HL-60 (cell line): ENCODE results near the gene ZNF486.
A peak's percentile ranks its signal among the peaks of the same experiment; 100 is the strongest.
"Not testable (repeated sequence)": the region's sequence is repeated elsewhere in the genome, so short reads cannot be mapped to it uniquely, and the experiment has no call there.

Experiments
- DNase-seq, 2 experiments: peaks; one replicate each; pipeline ENCODE4 v3.0.0-alpha.2; 2010 to 2020; ENCODE audit warnings: low read depth in 1 of 2, low spot score in 1 of 2
- H3K27ac ChIP-seq: fragments of 250-450 bp; sonication (Bioruptor Pico); replicated peaks from 2 replicates; pipeline ENCODE4 v1.5.1; 2020; ENCODE audit warnings: mild to moderate bottlenecking, moderate library complexity
- H3K27me3 ChIP-seq: fragments of 250-450 bp; sonication (Bioruptor Pico); 2 replicates; pipeline ENCODE4 v1.5.1; 2021; ENCODE audit warnings: mild to moderate bottlenecking, moderate library complexity; ENCODE audit not compliant: insufficient read depth, poor library complexity, severe bottlenecking
- H3K4me3 ChIP-seq: replicated peaks from 2 replicates; pipeline ENCODE4 v1.5.1; 2011; ENCODE audit warnings: mild to moderate bottlenecking, control low read depth, low read length; ENCODE audit not compliant: insufficient read depth
- CTCF ChIP-seq: IDR thresholded peaks from one replicate; pipeline ENCODE4 v1.5.1; 2011; ENCODE audit warnings: low read length, control low read depth, inconsistent platforms; ENCODE audit not compliant: insufficient read depth
- GABPA ChIP-seq: IDR thresholded peaks from 2 replicates; pipeline ENCODE4 v1.6.1; 2012; ENCODE audit warnings: low read depth
- POLR2AphosphoS5 ChIP-seq: IDR thresholded peaks from 2 replicates; pipeline ENCODE4 v1.6.1; 2012; ENCODE audit warnings: low read depth
- REST ChIP-seq: IDR thresholded peaks from 2 replicates; pipeline ENCODE4 v1.6.1; 2012; ENCODE audit warnings: low read depth; ENCODE audit not compliant: insufficient replicate concordance
- SPI1 ChIP-seq: IDR thresholded peaks from 2 replicates; pipeline ENCODE4 v1.6.1; 2012; ENCODE audit warnings: low read depth, mild to moderate bottlenecking, borderline replicate concordance

The ZNF486 gene

GRCh38 chr19:20247016-20247683, 80.1 kb downstream of the ZNF486 start:
- peak in 1 of 2 experiments; percentile 6 for DNase-seq
- Histone ChIP-seq H3K27ac (no peak overlapping the region), H3K4me3 (no peak overlapping the region), H3K27me3 (no peaks in the 10 kb centered on the region)
- TF ChIP-seq SPI1 (no peak), GABPA (no peak), REST (no peak), POLR2AphosphoS5 (no peak), CTCF (no peak)

GRCh38 chr19:20248258-20248657, 81.2 kb downstream of the ZNF486 start:
- not testable (repeated sequence) for H3K4me3 ChIP-seq, DNase-seq, H3K27me3 ChIP-seq, H3K27ac ChIP-seq
